T-helper 22 cell (primary cell): ENCODE data around the gene MRPS18C.
"Not testable (repeated sequence)": the region's sequence is repeated elsewhere in the genome, so short reads cannot be mapped to it uniquely, and the experiment has no call there.

ENCODE experiments used
- DNase-seq: peaks from one replicate; pipeline ENCODE4 v3.0.0-alpha.2; 2020; ENCODE audit warnings: low read depth

Gene MRPS18C

DNA sequence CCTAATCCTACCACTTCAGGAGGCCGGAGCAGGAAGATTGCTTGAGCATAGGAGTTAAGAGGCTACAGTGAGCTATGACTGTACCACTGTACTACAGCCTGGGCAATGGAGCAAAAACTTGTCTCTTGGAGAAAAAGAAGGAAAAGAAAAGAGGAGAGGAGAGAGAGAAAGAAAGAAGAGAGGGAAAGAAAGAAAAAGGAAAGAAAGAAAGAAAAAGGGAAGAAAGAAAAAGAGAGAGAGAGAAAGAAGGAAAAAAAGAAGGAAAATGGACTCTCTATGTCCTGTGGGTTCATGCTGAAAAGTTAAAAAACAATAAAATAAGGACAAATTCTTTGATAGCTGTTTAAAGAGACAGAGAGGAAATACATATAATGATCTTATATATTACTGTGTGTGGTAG, 42.3 kb downstream of the MRPS18C start:
- no peak for DNase-seq

DNA sequence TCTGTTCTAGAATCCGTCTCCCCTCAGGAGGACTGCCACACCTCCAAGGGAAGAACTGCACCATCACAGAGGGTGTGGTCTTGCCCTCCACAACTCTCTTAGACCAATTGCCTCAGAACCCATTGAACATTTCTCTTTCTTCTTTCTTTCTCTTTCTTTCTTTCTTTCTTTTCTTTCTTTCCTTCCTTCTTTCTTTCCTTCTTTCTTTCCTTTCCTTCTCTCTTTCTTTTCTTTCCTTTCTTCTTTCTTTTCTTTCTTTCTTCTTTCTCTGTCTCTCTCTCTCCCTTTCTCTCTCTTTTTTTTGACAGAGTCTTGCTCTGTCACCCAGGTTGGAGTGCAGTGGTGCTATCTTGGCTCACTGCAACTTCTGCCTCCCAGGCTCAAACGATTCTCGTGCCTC, 45.8 kb downstream of the MRPS18C start:
- not testable (repeated sequence) for DNase-seq

DNA sequence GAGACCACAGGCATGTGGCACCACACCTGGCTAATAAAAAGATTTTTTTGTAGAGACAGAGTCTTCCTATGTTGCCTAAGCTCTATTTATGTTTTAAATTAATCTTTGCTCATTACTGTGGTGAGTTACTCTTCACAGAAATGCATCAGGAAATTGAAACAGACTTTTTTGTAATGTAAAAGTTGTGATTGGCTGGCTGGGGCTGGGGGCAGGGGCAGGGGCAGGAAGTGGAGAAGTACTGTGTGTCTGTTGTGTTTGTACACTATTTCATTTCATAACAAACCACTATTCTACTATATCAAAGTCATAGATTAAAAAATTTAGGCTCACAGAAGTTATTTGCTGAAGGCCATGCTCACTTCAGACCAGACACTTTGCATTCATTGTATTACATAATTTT, 48.1 kb downstream of the MRPS18C start:
- DNase-seq = no peak

DNA sequence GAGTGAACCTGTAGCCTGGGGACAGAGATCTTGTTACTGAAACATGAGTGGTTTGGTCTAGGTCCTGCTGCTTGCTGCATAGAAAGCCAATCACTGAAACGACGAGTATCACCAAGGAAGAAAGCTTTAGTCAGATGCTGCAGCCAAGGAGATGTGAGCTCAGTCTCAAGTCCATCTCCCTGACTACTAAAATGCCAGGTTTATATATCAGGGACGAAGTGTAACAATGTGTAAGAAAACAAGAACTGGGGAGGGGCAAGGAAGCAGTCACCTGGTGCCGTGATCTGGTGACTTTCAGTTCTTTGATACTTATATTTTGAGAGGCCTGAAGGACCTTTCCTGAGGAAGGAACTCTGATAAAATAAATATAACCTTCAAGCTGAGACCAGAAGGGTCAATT, 48.6 kb downstream of the MRPS18C start:
- no peak for DNase-seq

DNA sequence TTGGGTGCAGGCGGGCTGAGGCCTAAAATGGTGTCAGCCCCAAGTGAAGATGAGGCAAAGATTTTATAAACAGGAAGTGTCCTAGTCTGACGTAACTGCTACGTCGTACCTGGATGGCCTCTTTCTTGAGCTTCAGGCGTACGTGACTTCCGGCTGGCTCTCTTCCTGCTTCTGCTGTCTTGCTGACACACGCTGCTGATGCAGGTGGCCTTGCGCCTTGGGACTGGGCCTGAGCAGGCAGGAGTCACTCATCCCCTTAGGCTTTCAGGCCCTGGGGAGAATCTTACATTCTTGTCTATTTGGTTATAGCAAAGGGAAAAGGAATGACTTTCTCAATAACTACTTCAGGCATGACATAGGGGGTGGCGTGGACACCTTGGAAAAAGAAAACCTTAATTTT, 49.1 kb downstream of the MRPS18C start:
- no peak for DNase-seq

DNA sequence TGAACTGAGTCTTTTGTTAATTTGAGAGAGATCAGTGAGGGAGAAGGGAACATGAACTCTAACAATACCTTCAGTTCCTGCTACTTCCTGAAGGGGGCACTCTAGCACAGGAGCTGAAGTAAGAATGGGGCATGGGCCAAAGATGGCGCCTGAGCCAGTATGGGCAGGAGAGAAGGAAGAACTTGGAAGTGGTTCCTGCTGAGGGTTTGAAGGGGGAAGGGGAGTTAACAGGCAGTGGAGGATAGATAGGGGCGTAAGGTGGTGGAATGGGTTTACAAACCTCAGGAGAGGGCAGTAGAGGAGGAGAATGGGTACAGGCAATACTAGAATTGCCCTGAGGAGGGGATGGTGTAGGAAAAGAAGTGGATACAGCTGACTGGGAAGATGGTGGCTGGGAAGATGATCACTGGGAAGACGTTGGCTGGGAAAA, 53.3 kb downstream of the MRPS18C start:
- not testable (repeated sequence) for DNase-seq

DNA sequence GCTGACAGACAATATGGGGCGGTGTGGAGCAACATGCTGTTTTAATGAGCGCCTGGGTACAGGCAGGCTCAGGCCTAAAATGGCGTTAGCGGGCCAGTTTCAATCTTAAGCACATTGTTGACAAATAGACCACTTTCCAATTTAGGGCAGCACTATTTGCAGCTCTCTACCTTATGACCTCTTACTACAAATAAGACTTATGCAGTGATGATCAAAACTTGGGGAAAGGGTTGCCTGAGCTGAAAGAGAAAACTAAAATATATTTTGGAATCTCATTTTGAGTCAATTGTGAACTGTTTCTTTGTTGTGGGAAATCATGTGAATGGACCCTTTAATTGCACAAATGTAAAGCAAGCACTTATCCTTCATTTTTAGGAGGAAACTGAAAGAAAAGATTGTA, 54.6 kb downstream of the MRPS18C start:
- DNase-seq = no peak
